Sigmoid colon (tissue), 3 donors: ENCODE data around the gene SPATC1L.

ENCODE experiments used
- CTCF ChIP-seq, 4 experiments: fragments of 450-650 bp in 3 of 4; fragments of 200-600 bp in 1 of 4; IDR thresholded peaks; one replicate each; pipeline ENCODE4 v1.5.1; 2016 to 2019; ENCODE audit warnings: antibody characterized with exemption in 4 of 4, mild to moderate bottlenecking in 3 of 4, moderate library complexity in 2 of 4
- POLR2A ChIP-seq, 2 donors: fragments of 450-650 bp; IDR thresholded peaks; one replicate each; pipeline ENCODE4 v1.6.1; 2016; ENCODE audit warnings: antibody characterized with exemption in 2 of 2, mild to moderate bottlenecking in 2 of 2, moderate library complexity in 2 of 2

- TF ChIP-seq POLR2A (IDR thresholded peaks at IDR 0.05) (no peak), CTCF (IDR thresholded peaks at IDR 0.05) (no peak)
These were observed 10.4 kb upstream of the SPATC1L start for GRCh38 chr21:46194374-46195334.
